ENCODE results near the gene GTF2H1.

DNA sequence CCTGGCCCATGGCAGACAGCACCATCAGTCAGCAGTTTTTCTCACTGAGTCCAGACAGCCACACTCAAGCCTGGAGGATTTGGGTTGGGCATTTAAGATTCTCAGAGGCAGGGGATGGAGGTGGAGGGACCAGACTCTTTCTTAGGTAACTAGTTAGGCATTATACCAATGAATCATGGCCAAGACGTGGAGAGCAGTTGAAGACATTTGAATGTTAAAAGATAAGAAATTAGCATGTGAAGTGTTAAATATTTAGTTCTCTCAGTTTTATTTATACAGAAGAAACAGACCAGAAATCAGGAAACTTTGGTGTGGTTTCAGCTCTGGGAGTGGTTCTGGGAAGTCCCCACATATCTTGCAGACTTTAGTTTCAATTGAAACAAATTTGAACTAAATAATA is 9.9 kb downstream of the GTF2H1 start:
- TF ChIP-seq PAX5 (IDR thresholded peaks at IDR 0.05; ENCODE audit: insufficient read depth, low read length, severe bottlenecking) = no peak
- TF ChIP-seq POLR2AphosphoS5 (IDR thresholded peaks at IDR 0.05; ENCODE audit: low read depth, low read length) = no peak
- TF ChIP-seq TAF1 (IDR thresholded peaks at IDR 0.05; ENCODE audit: low read depth, low read length) = no peak
- TF ChIP-seq POLR2A (IDR thresholded peaks at IDR 0.05; ENCODE audit: low read depth, low read length) = no peak
